Gastrocnemius medialis (tissue), 4 donors: Measurements from ENCODE around the gene GRIA2. TPM values are rescaled to one million over a fixed set of nuclear protein-coding genes. Genes with fewer than 3 reads are reported as not detected.

ENCODE experiments used
- ATAC-seq, 2 donors: fragments of 150-250 bp; one replicate each; pipeline ENCODE4 v1.9.1; 2016
- DNase-seq, 2 donors: peaks; one replicate each; pipeline ENCODE4 v3.0.0-alpha.2; 2019
- H3K27ac ChIP-seq, 4 donors: fragments of 200-600 bp; sonication (generic); 1 replicate in 1 of 4; 2 replicates in 3 of 4; pipeline ENCODE4 v1.5.1; 2016 to 2018; ENCODE audit warnings: mild to moderate bottlenecking in 2 of 4, moderate library complexity in 1 of 4
- H3K27me3 ChIP-seq, 3 donors: fragments of 200-600 bp; sonication (generic) in 2 of 3; 1 replicate in 1 of 3; 2 replicates in 2 of 3; pipeline versions ENCODE4 v1.5.1 to v1.6.0; 2016 to 2019; ENCODE audit warnings: mild to moderate bottlenecking in 1 of 3, moderate library complexity in 1 of 3
- H3K36me3 ChIP-seq, 2 donors: fragments of 200-600 bp; sonication (generic) in 1 of 2; one replicate each; pipeline ENCODE4 v1.5.1; 2017 to 2018
- H3K4me1 ChIP-seq, 2 donors: fragments of 200-600 bp; sonication (generic) in 1 of 2; one replicate each; pipeline ENCODE4 v1.5.1; 2016 to 2017; ENCODE audit warnings: mild to moderate bottlenecking in 2 of 2
- H3K4me3 ChIP-seq, 4 donors: fragments of 200-600 bp; sonication (generic) in 3 of 4; 1 replicate in 1 of 4; 2 replicates in 3 of 4; pipeline ENCODE4 v1.5.1; 2016 to 2019; ENCODE audit warnings: mild to moderate bottlenecking in 2 of 4
- H3K9me3 ChIP-seq, 3 donors: fragments of 200-600 bp; sonication (generic) in 2 of 3; 1 replicate in 1 of 3; 2 replicates in 2 of 3; pipeline ENCODE4 v1.5.1; 2016 to 2019
- CTCF ChIP-seq, 5 experiments: fragments of 450-650 bp in 3 of 5; fragments of 200-600 bp in 2 of 5; sonication (generic) in 2 of 5; IDR thresholded peaks in 4 of 5; conservative IDR thresholded peaks in 1 of 5; 1 replicate in 4 of 5; 2 replicates in 1 of 5; pipeline ENCODE4 v1.5.1; 2016 to 2019; ENCODE audit warnings: antibody characterized with exemption in 5 of 5, mild to moderate bottlenecking in 3 of 5, moderate library complexity in 3 of 5
- POLR2A ChIP-seq, 2 donors: fragments of 450-650 bp; IDR thresholded peaks; one replicate each; pipeline ENCODE4 v1.6.1; 2017; ENCODE audit warnings: antibody characterized with exemption in 2 of 2, mild to moderate bottlenecking in 2 of 2, moderate library complexity in 2 of 2
- in situ Hi-C, 4 donors: fragments of 200-750 bp; cut with MboI; loops; one replicate each; pipeline versions ENCODE4 v1.15.0 to v1.8.0; 2017; ENCODE audit warnings: low sequenced_read_pairs in 4 of 4
- intact Hi-C: fragments of 100-400 bp; cut with DNase I; formaldehyde crosslinking; loops from one replicate; pipeline ENCODE4 v1.15.1; 2023; ENCODE audit warnings: low total_unique reads
- total RNA-seq, 4 donors: library from RNA; depleted of rRNA; stranded (reverse); fragments of >200 nt; gene quantifications; one replicate each; pipeline versions ENCODE4 v1.1.0 to v1.2.3, GENCODE V29; 2016

The GRIA2 gene
- total RNA-seq, 4 donors from 2014 or later = not detected

DNA sequence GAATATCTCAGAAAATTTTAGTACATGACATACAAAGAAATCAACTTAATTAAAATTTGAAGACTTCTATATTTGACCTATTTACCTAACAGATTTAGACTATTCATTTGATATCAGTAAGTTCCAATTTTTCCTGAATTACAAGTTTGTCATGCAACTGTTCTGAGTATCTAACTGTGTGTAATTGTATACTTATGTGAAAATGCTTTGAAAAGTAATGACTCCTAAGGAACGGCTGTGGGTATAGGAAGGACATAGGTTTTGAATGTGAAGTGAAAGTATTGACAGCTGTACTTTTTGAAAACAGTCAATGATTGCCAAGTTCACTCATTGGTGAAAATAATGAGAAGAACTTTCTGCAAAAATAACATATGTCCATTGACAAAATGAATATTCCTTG lies 2.9 kb downstream of the GRIA2 start:
- in situ Hi-C loops = loop anchor here in 1 of 4 donors (5.0 to 25.0 kb wide), 2 partner anchors 69 to 739 kb away; no protein-coding TSS in a partner anchor
- TF ChIP-seq POLR2A (IDR thresholded peaks at IDR 0.05) (no peak), CTCF (IDR thresholded peaks at IDR 0.05 in 4 of 5, conservative IDR thresholded peaks at IDR 0.05 in 1 of 5) (no peak)

DNA sequence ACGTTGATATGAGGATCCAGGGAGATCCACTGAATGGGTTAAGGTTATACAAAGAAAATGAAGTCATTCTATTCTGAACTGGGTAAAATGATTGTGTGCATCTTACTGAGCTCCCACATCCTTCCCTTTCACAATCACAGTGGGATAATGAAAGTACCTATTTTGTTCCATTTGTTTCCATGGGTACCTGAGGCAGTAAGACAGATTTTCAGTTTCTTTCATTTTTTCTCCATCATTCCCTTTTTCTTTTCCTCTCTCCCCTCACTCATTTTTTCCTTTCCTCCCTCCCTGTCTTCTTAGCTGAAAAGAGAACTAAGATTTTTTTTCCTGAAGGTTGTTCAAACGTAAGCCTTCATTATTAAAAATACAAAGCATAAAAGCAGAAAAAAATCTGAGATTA lies 4.6 kb downstream of the GRIA2 start:
- no peaks in the 10 kb centered on the region for H3K9me3 ChIP-seq
- in situ Hi-C loops (no loop called here), intact Hi-C loops (no loop called here)
- TF ChIP-seq CTCF (IDR thresholded peaks at IDR 0.05 in 4 of 5, conservative IDR thresholded peaks at IDR 0.05 in 1 of 5) (no peak), POLR2A (IDR thresholded peaks at IDR 0.05) (no peak)
- no peaks in the 10 kb centered on the region for H3K36me3 ChIP-seq
- no peak for DNase-seq
- H3K27ac ChIP-seq = no peak overlapping the region
- ATAC-seq = no peak
- peaks cover 32 to 48% (median 40%) of the 10 kb centered on the region in 3 donors for H3K27me3 ChIP-seq
- peaks cover 7 to 11% of the 10 kb centered on the region in 2 donors for H3K4me1 ChIP-seq
- H3K4me3 ChIP-seq = no peak overlapping the region

More for the DNA sequence above, 2.9 kb downstream of the GRIA2 start:
- no peaks in the 10 kb centered on the region for H3K9me3 ChIP-seq
- H3K27me3 ChIP-seq = peaks cover 38 to 57% (median 45%) of the 10 kb centered on the region in 3 donors
- ATAC-seq = no peak
- peaks cover 7 to 11% of the 10 kb centered on the region in 2 donors for H3K4me1 ChIP-seq
- no peak overlapping the region for H3K4me3 ChIP-seq
- no peak for DNase-seq
- no peaks in the 10 kb centered on the region for H3K36me3 ChIP-seq
- H3K27ac ChIP-seq = no peak overlapping the region
- intact Hi-C loops = no loop called here

- Histone ChIP-seq H3K9me3 (no peaks in the 10 kb centered on the region), H3K4me1 (peaks cover 7 to 11% of the 10 kb centered on the region in 2 donors), H3K27me3 (peaks cover 32 to 44% (median 35%) of the 10 kb centered on the region in 3 donors), H3K27ac (no peak overlapping the region), H3K4me3 (no peak overlapping the region), H3K36me3 (no peaks in the 10 kb centered on the region)
- DNase-seq (no peak), ATAC-seq (no peak)
- TF ChIP-seq CTCF (IDR thresholded peaks at IDR 0.05 in 4 of 5, conservative IDR thresholded peaks at IDR 0.05 in 1 of 5) (no peak), POLR2A (IDR thresholded peaks at IDR 0.05) (no peak)
- intact Hi-C loops (no loop called here), in situ Hi-C loops (no loop called here)
Measured at GRCh38 chr4:157226035-157226434, 5.5 kb downstream of the GRIA2 start.

DNA sequence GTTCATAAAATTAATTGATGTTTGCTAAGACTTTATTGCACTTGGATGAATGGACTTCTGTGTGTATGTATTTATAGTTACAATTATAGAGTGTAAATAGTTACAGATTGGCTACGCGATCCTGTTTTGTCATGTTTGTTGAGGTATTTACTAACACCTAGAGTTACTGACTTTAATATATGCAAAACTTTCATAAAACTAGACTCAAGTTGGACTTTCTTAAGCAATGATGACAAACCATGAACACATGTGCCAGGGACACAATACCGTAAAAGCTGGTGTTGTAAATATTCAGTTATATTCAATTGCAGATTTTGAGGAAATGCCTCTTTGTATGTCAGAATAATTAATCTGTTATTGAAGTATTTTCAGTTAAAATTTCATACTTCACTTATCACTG lies 6.1 kb downstream of the GRIA2 start:
- H3K4me1 ChIP-seq = peaks cover 6 to 11% of the 10 kb centered on the region in 2 donors
- ATAC-seq (no peak), DNase-seq (no peak)
- peaks cover 27 to 38% (median 31%) of the 10 kb centered on the region in 3 donors for H3K27me3 ChIP-seq
- no peak for TF ChIP-seq POLR2A (IDR thresholded peaks at IDR 0.05)
- no peak for TF ChIP-seq CTCF (IDR thresholded peaks at IDR 0.05 in 4 of 5, conservative IDR thresholded peaks at IDR 0.05 in 1 of 5)
- H3K9me3 ChIP-seq = no peaks in the 10 kb centered on the region
- no peak overlapping the region for H3K27ac ChIP-seq
- in situ Hi-C loops = no loop called here
- H3K36me3 ChIP-seq = no peaks in the 10 kb centered on the region
- H3K4me3 ChIP-seq = no peak overlapping the region
- intact Hi-C loops = no loop called here

GRCh38 chr4:157231525-157231924 lies 11.0 kb downstream of the GRIA2 start:
- DNase-seq (no peak), ATAC-seq (no peak)
- in situ Hi-C loops = no loop called here
- TF ChIP-seq POLR2A (IDR thresholded peaks at IDR 0.05) (no peak), CTCF (IDR thresholded peaks at IDR 0.05 in 4 of 5, conservative IDR thresholded peaks at IDR 0.05 in 1 of 5) (no peak)
- intact Hi-C loops = no loop called here
- no peaks in the 10 kb centered on the region for H3K27me3 ChIP-seq
- no peak overlapping the region for H3K4me3 ChIP-seq
- no peaks in the 10 kb centered on the region for H3K9me3 ChIP-seq
- no peak overlapping the region for H3K27ac ChIP-seq
- H3K36me3 ChIP-seq = no peaks in the 10 kb centered on the region
- no peaks in the 10 kb centered on the region for H3K4me1 ChIP-seq
